HUES48 (cell line): ENCODE results near the gene DERL3.

Source experiments
- H3K27ac ChIP-seq: one replicate; pipeline ENCODE4 v1.7.0; 2013; ENCODE audit warnings: low read depth, low read length, inconsistent platforms
- H3K27me3 ChIP-seq: 2 replicates; pipeline ENCODE4 v1.6.1; 2013; ENCODE audit warnings: mild to moderate bottlenecking, low read length; ENCODE audit not compliant: control insufficient read depth, insufficient read depth
- H3K36me3 ChIP-seq: 2 replicates; pipeline ENCODE4 v1.6.1; 2013; ENCODE audit warnings: low read length; ENCODE audit not compliant: control insufficient read depth, insufficient read depth
- H3K4me1 ChIP-seq: 2 replicates; pipeline ENCODE4 v1.6.1; 2013; ENCODE audit warnings: mild to moderate bottlenecking, low read length; ENCODE audit not compliant: control insufficient read depth, insufficient read depth
- H3K4me3 ChIP-seq: 2 replicates; pipeline ENCODE4 v1.5.1; 2013; ENCODE audit warnings: mild to moderate bottlenecking, low read depth, low read length
- H3K9ac ChIP-seq: 2 replicates; pipeline ENCODE4 v1.6.1; 2013; ENCODE audit warnings: mild to moderate bottlenecking, low read depth, low read length, moderate library complexity
- H3K9me3 ChIP-seq: 2 replicates; pipeline ENCODE4 v1.6.1; 2013; ENCODE audit warnings: low read length; ENCODE audit not compliant: control insufficient read depth, insufficient read depth

Gene DERL3

DNA sequence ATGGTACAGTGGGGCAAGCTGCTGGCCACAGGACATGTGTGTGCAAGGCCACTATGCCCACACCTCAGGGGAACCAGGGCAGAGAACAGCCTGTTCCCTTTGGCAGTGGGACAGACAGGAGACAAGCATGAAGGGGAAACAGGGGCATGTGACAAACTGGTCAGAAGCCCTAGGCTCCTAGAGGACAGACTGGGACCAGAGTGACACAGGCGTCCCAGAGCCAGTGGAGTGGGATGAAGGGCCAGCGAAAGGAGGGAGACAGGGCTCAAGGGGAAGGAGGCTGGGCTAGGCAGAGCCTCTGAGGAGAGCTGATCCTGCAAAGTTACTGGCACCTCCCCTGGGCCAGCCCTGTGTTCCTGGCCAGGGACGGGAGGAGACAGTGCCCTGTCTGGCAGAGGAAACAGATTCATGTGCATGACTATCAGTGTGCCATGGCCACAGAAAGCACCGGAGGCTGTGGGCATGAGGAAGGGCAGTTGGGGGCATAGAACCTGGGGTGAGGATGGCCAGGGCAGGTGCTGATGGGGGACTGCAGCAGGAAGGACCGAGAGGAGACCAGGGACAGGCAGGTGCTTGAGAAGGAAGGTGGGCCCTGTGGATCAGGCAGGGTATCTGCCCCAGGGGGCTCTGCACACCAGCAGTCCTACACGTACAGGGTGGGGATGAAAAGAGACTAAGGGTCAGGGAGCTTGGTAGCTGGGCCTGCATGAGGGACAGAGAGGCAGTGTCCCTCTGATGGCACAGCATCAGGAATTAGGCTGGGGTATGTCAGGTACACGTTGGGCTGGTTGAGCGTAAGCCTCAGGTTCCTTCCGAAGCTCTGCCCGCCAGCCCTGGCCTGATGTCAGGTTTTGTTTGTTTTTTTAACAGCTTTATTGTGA lies 9.8 kb downstream of the DERL3 start:
- Histone ChIP-seq H3K4me3 (no peak overlapping the region), H3K9me3 (no peaks in the 10 kb centered on the region), H3K9ac (no peak overlapping the region), H3K27ac (no peak overlapping the region), H3K27me3 (no peaks in the 10 kb centered on the region), H3K36me3 (peaks cover 81% of the 10 kb centered on the region), H3K4me1 (no peaks in the 10 kb centered on the region)

GRCh38 chr22:23827351-23827995 lies 11.3 kb downstream of the DERL3 start:
- Histone ChIP-seq H3K4me1 (no peaks in the 10 kb centered on the region), H3K27ac (no peak overlapping the region), H3K4me3 (no peak overlapping the region), H3K27me3 (no peaks in the 10 kb centered on the region), H3K9ac (no peak overlapping the region), H3K9me3 (no peaks in the 10 kb centered on the region), H3K36me3 (peaks cover 83% of the 10 kb centered on the region)

GRCh38 chr22:23826510-23827350 lies 12.1 kb downstream of the DERL3 start:
- H3K36me3 ChIP-seq: peaks cover 88% of the 10 kb centered on the region
- no peak overlapping the region for H3K4me3 ChIP-seq
- H3K4me1 ChIP-seq: no peaks in the 10 kb centered on the region
- H3K9ac ChIP-seq: no peak overlapping the region
- H3K9me3 ChIP-seq: no peaks in the 10 kb centered on the region
- H3K27me3 ChIP-seq: no peaks in the 10 kb centered on the region
- no peak overlapping the region for H3K27ac ChIP-seq

GRCh38 chr22:23825246-23825905 lies 13.4 kb downstream of the DERL3 start:
- peaks cover 90% of the 10 kb centered on the region for H3K36me3 ChIP-seq
- no peaks in the 10 kb centered on the region for H3K27me3 ChIP-seq
- H3K9ac ChIP-seq: no peak overlapping the region
- H3K4me3 ChIP-seq: no peak overlapping the region
- no peaks in the 10 kb centered on the region for H3K9me3 ChIP-seq
- no peaks in the 10 kb centered on the region for H3K4me1 ChIP-seq
- no peak overlapping the region for H3K27ac ChIP-seq

DNA sequence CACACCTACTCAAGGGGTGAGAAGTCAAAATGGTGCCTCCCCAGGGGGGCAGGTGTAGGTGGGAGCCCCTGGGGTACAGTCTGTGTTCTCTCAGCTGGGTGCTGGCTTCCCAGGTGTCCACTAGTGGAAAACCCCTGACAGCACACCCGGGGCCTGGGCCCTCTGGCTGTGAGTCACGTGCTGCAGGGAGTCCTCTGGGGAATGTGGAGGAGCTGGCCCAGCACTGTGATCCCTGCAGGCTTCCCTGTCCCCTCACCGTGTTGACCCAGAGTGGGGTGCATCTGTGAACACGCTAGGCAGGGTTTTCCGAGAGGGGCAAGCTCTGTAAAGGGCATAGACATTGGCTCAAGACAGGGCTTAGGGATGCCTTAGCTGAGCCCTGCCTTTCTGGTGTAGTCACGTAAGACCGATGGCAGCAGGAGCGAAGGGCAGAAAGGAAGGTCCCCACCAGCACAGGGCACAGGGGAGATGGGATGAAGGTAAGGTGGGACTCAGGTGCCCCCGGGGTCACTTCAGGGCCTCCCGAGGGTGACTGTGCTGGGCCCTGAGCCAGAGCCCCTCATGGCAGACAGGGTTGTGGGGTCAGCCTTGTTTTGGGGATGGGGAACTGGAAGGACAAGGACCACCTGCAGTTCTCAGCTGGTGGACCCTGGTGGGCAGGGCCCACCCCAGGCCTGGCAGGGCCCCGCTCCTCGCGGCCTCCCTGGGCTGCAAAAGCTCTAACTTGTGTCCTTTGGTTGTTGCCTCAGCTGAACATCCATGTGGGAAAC lies 14.1 kb downstream of the DERL3 start:
- Histone ChIP-seq H3K4me3 (no peak overlapping the region), H3K36me3 (peaks cover 83% of the 10 kb centered on the region), H3K4me1 (no peaks in the 10 kb centered on the region), H3K9ac (no peak overlapping the region), H3K27me3 (no peaks in the 10 kb centered on the region), H3K9me3 (no peaks in the 10 kb centered on the region), H3K27ac (no peak overlapping the region)

DNA sequence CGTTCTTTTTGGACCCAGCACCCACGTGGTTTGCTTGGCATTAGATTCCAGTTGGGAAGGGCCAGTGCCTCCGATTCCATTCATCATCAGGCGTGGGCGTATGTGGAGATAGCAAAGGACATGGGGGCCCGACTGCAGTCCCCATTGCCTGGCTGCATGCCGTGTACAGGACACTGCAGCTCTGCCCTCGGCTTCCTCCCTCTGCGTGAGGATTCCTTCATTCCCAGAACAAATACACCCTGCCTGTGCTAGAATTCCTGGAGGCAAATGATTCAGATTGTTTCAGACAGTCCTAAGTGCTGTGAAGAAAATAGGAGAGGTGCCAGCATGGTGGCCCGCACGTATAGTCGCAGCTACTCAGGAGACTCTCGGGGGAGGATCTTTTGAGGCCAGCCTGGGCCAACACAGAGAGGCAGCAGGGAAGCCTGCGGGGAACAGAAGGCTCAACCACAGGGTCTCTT lies 15.4 kb downstream of the DERL3 start:
- no peak overlapping the region for H3K27ac ChIP-seq
- H3K36me3 ChIP-seq: peaks cover 84% of the 10 kb centered on the region
- H3K4me1 ChIP-seq: no peaks in the 10 kb centered on the region

DNA sequence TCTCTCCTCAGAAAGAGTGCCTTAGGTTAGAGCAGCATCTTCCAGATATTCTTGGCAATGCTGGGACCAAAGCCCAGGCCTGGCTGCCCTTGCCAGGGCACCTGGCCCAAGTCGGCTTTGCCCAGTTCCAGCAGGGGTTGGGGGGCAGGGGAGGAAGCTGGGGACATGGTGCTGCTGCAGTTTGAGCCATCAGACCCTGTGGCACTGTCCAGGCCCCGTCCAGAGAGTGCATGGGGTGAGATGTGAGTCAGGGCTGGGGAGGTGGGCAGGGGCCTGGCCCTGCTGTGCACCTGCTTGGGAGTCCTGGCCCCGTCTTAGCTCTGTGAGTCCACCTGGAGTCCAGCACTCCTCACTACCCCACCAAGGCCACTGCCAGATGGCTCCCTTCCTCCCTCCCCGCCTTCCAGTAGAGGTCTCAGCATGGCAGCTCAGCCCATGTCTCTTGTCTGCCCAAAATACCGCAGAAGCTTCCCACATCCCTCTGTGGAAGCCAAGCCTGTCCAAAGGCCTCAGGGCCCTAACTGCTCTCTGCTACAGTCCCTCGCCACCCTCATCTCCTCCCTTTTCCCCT lies 16.6 kb downstream of the DERL3 start:
- no peak overlapping the region for H3K27ac ChIP-seq
- peaks cover 85% of the 10 kb centered on the region for H3K36me3 ChIP-seq
- H3K9me3 ChIP-seq: no peaks in the 10 kb centered on the region
- no peak overlapping the region for H3K9ac ChIP-seq
- no peaks in the 10 kb centered on the region for H3K4me1 ChIP-seq
- no peaks in the 10 kb centered on the region for H3K27me3 ChIP-seq
- H3K4me3 ChIP-seq: no peak overlapping the region

More for the DNA sequence above, 15.4 kb downstream of the DERL3 start:
- Histone ChIP-seq H3K4me3 (no peak overlapping the region), H3K9me3 (no peaks in the 10 kb centered on the region), H3K27me3 (no peaks in the 10 kb centered on the region), H3K9ac (no peak overlapping the region)

GRCh38 chr22:23820748-23821211 lies 18.0 kb downstream of the DERL3 start:
- Histone ChIP-seq H3K27ac (no peak overlapping the region), H3K9me3 (no peaks in the 10 kb centered on the region), H3K9ac (no peak overlapping the region), H3K36me3 (peaks cover 87% of the 10 kb centered on the region), H3K4me3 (no peak overlapping the region), H3K4me1 (no peaks in the 10 kb centered on the region), H3K27me3 (no peaks in the 10 kb centered on the region)

DNA sequence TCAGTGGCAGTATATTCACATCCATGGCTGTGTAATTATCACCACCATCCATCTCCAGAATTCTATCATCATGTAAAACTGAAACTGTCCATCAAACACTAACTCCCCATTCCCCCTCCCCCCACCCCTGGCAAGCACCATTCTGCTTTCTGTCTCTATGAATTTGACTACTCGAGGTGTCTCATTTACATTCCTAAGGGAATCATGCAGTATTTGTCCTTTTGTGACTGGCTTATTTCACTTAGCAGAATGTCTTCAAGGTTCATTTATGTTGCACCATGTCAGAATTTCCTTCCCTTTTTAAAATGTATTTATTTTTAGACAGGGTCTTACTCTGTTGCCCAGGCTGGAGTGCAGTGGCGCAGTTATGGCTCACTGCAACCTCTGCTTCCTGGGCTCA lies 20.3 kb downstream of the DERL3 start:
- Histone ChIP-seq H3K4me1 (no peaks in the 10 kb centered on the region), H3K27ac (no peak overlapping the region), H3K36me3 (peaks cover 77% of the 10 kb centered on the region), H3K9me3 (no peaks in the 10 kb centered on the region), H3K4me3 (no peak overlapping the region), H3K27me3 (no peaks in the 10 kb centered on the region), H3K9ac (no peak overlapping the region)
